ENCODE data around the gene DAGLB.
A peak's percentile ranks its signal among the peaks of the same experiment; 100 is the strongest.
"Not testable (repeated sequence)": the region's sequence is repeated elsewhere in the genome, so short reads cannot be mapped to it uniquely, and the experiment has no call there.

The DAGLB gene

DNA sequence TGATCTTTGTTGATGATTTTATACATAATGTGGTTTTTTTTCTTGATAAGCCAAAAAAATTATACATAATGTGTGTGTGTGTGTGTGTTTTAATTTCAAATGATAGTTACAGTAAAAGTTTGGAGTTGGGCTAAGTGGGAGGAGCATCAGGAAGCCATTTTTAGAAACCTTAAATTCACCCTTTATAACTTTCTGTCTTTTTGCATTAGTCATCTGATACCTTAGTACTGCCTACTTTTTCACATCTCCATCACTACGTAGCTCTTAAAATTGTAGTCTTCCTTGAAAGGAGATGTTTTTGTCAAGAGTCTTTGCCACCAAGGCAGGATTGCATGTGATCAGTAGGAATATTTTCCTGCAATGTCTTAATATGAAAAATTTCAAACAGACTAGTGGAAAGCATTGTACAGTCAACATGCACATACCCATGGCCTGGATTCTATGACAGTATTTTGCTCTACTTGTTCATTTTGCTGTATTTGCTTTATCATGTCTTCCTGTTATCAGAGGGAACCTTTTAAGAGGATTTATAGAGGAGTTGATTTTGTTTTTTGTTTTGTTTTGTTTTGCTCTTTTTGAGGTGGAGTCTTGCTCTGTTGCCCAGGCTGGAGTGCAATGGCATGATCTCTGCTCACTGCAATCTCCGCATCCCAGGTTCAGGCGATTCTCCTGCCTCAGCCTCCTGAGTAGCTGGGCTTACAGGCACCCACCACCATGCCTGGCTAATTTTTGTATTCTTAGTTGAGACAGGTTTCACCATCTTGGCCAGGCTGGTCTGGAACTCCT is 67.3 kb downstream of the DAGLB start:
- Histone ChIP-seq H3K4me3 (ENCODE audit: low read depth in 1 of 2, low read length in 2 of 2) (no peak overlapping the region), H3K9me3 (ENCODE audit: control insufficient read depth in 1 of 2, low read length in 2 of 2) (no peaks in the 10 kb centered on the region), H3K27ac (ENCODE audit: low read length) (no peak overlapping the region), H3K27me3 (ENCODE audit: low read depth, low read length) (no peaks in the 10 kb centered on the region), H3K4me1 (ENCODE audit: control insufficient read depth in 1 of 2, insufficient read depth in 2 of 2, low read length in 2 of 2) (peaks cover 16 to 73% of the 10 kb centered on the region in 2 donors), H3K36me3 (ENCODE audit: control insufficient read depth in 1 of 2, insufficient read depth in 2 of 2, low read length in 2 of 2) (no peaks in the 10 kb centered on the region)

- Histone ChIP-seq H3K9me3 (ENCODE audit: control insufficient read depth in 1 of 2, low read length in 2 of 2) (no peaks in the 10 kb centered on the region), H3K36me3 (ENCODE audit: control insufficient read depth in 1 of 2, insufficient read depth in 2 of 2, low read length in 2 of 2) (no peaks in the 10 kb centered on the region), H3K27ac (ENCODE audit: low read length) (no peak overlapping the region), H3K27me3 (ENCODE audit: low read depth, low read length) (no peaks in the 10 kb centered on the region), H3K4me3 (ENCODE audit: low read depth in 1 of 2, low read length in 2 of 2) (no peak overlapping the region), H3K4me1 (ENCODE audit: control insufficient read depth in 1 of 2, insufficient read depth in 2 of 2, low read length in 2 of 2) (peaks cover 10 to 67% of the 10 kb centered on the region in 2 donors)
Observed at GRCh38 chr7:6379886-6380285, 67.9 kb downstream of the DAGLB start.

- not testable (repeated sequence) for H3K27me3 ChIP-seq (ENCODE audit: low read depth, low read length); H3K4me3 ChIP-seq (ENCODE audit: low read depth in 1 of 2, low read length in 2 of 2); H3K36me3 ChIP-seq (ENCODE audit: control insufficient read depth in 1 of 2, insufficient read depth in 2 of 2, low read length in 2 of 2); H3K27ac ChIP-seq (ENCODE audit: low read length); H3K9me3 ChIP-seq (ENCODE audit: control insufficient read depth in 1 of 2, low read length in 2 of 2)
- H3K4me1 ChIP-seq (ENCODE audit: control insufficient read depth in 1 of 2, insufficient read depth in 2 of 2, low read length in 2 of 2), result peaks cover 5 to 55% of the 10 kb centered on the region in 2 donors
Observed at GRCh38 chr7:6378556-6378955, 69.2 kb downstream of the DAGLB start.

DNA sequence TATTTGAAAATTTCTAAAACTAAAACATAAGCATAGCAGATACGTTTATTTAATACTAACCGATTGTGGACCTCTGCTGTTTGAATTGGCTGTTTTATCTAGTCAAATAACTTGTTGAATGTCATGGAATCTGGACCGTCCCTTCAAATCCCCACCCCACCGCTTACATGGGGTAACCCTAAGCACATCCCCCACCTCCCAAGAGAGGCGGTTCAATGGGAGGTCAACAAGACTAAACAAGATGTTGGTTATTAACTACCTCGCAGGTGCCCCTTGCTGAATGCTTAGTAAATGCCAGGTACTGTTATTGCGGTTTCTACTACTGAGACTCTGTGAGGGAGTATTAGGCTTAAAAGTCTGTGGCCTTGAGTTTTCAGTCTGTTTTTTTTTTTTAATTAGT is 70.9 kb downstream of the DAGLB start:
- Histone ChIP-seq H3K36me3 (ENCODE audit: control insufficient read depth in 1 of 2, insufficient read depth in 2 of 2, low read length in 2 of 2) (no peaks in the 10 kb centered on the region), H3K4me3 (ENCODE audit: low read depth in 1 of 2, low read length in 2 of 2) (peak overlapping the region; percentile 23 to 53), H3K9me3 (ENCODE audit: control insufficient read depth in 1 of 2, low read length in 2 of 2) (no peaks in the 10 kb centered on the region), H3K4me1 (ENCODE audit: control insufficient read depth in 1 of 2, insufficient read depth in 2 of 2, low read length in 2 of 2) (peaks cover 0 to 42% of the 10 kb centered on the region in 2 donors), H3K27ac (ENCODE audit: low read length) (peak overlapping the region; percentile 36), H3K27me3 (ENCODE audit: low read depth, low read length) (no peaks in the 10 kb centered on the region)

- Histone ChIP-seq H3K27ac (ENCODE audit: low read length) (peak overlapping the region; percentile 90), H3K9me3 (ENCODE audit: control insufficient read depth in 1 of 2, low read length in 2 of 2) (no peaks in the 10 kb centered on the region), H3K4me3 (ENCODE audit: low read depth in 1 of 2, low read length in 2 of 2) (peak overlapping the region; percentile 71 to 85), H3K36me3 (ENCODE audit: control insufficient read depth in 1 of 2, insufficient read depth in 2 of 2, low read length in 2 of 2) (no peaks in the 10 kb centered on the region), H3K27me3 (ENCODE audit: low read depth, low read length) (no peaks in the 10 kb centered on the region), H3K4me1 (ENCODE audit: control insufficient read depth in 1 of 2, insufficient read depth in 2 of 2, low read length in 2 of 2) (peaks cover 0 to 33% of the 10 kb centered on the region in 2 donors)
Observed at GRCh38 chr7:6375348-6376101, 72.2 kb downstream of the DAGLB start.

DNA sequence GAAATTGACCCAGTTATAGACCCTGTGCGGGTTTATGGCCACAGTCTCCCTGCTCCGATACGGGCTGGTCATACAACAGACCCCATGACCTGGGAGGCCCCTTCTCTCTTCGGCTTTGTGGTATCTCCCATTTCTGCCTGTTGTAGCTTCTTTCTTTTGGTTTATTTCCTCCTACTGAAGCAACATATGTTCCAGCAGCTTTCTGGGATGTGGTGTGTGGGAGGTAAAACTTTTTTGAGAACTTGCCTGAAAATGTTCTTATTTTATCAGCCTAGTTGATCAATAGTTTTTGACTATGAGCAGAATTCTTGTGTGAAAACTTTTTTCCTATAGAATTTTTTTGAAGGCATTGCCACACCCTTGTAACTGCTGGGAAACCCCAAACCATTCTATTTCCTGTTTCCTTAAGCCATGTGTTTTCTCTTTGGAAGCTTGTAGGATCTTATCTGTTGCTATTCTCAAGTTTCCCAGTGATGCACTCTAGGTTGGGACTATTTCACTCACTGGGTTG is 80.0 kb downstream of the DAGLB start:
- peak overlapping the region; percentile 83 for H3K27ac ChIP-seq (ENCODE audit: low read length)
- no peaks in the 10 kb centered on the region for H3K4me1 ChIP-seq (ENCODE audit: control insufficient read depth in 1 of 2, insufficient read depth in 2 of 2, low read length in 2 of 2)
- no peaks in the 10 kb centered on the region for H3K9me3 ChIP-seq (ENCODE audit: control insufficient read depth in 1 of 2, low read length in 2 of 2)

DNA sequence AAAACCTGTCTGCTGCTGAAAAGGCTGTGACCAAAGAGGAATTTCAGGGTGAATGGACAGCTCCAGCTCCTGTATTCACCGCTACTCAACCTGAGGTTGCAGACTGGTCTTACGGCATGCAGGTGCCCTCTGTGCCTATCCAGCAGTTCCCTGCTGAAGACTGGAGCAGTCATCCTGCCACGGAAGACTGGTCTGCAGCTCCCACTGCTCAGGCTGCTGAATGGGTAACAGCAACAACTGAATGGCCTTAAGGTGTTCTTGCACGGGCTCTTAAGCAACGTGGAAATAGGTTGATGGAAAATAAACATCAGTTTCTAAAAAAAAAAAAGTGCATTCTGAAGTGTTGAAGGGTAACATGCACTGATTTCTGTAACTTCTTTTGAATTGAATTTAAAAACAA is 82.3 kb downstream of the DAGLB start:
- Histone ChIP-seq H3K9me3 (ENCODE audit: control insufficient read depth in 1 of 2, low read length in 2 of 2) (no peaks in the 10 kb centered on the region), H3K27me3 (ENCODE audit: low read depth, low read length) (no peaks in the 10 kb centered on the region), H3K27ac (ENCODE audit: low read length) (no peak overlapping the region), H3K4me3 (ENCODE audit: low read depth in 1 of 2, low read length in 2 of 2) (no peak overlapping the region), H3K36me3 (ENCODE audit: control insufficient read depth in 1 of 2, insufficient read depth in 2 of 2, low read length in 2 of 2) (no peaks in the 10 kb centered on the region), H3K4me1 (ENCODE audit: control insufficient read depth in 1 of 2, insufficient read depth in 2 of 2, low read length in 2 of 2) (no peaks in the 10 kb centered on the region)

More for the DNA sequence above, 80.0 kb downstream of the DAGLB start:
- H3K4me3 ChIP-seq (ENCODE audit: low read depth in 1 of 2, low read length in 2 of 2), result no peak overlapping the region
- H3K27me3 ChIP-seq (ENCODE audit: low read depth, low read length), result no peaks in the 10 kb centered on the region
- no peaks in the 10 kb centered on the region for H3K36me3 ChIP-seq (ENCODE audit: control insufficient read depth in 1 of 2, insufficient read depth in 2 of 2, low read length in 2 of 2)

DNA sequence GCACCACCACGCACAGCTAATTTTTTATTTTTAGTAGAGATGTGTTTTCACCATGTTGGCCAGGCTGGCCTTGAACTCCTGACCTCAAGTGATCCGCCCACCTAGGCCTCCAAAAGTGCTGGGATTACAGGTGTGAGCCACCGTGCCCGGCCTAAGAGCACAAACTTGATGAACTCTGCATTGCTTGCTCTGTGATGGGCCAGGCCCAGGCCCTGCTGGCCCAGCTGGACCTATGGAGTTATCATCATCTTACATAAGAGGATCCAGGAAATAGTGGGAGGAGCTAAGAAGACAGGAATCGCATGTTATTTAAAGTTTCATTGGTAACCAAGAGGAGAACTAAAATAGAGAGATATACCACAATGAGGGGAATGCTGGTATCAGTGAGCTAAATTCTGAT is 86.9 kb downstream of the DAGLB start:
- H3K9me3 ChIP-seq (ENCODE audit: control insufficient read depth in 1 of 2, low read length in 2 of 2), result no peaks in the 10 kb centered on the region
- no peak overlapping the region for H3K27ac ChIP-seq (ENCODE audit: low read length)
- H3K36me3 ChIP-seq (ENCODE audit: control insufficient read depth in 1 of 2, insufficient read depth in 2 of 2, low read length in 2 of 2), result no peaks in the 10 kb centered on the region
- H3K4me3 ChIP-seq (ENCODE audit: low read depth in 1 of 2, low read length in 2 of 2), result no peak overlapping the region
- no peaks in the 10 kb centered on the region for H3K4me1 ChIP-seq (ENCODE audit: control insufficient read depth in 1 of 2, insufficient read depth in 2 of 2, low read length in 2 of 2)
- H3K27me3 ChIP-seq (ENCODE audit: low read depth, low read length), result no peaks in the 10 kb centered on the region

DNA sequence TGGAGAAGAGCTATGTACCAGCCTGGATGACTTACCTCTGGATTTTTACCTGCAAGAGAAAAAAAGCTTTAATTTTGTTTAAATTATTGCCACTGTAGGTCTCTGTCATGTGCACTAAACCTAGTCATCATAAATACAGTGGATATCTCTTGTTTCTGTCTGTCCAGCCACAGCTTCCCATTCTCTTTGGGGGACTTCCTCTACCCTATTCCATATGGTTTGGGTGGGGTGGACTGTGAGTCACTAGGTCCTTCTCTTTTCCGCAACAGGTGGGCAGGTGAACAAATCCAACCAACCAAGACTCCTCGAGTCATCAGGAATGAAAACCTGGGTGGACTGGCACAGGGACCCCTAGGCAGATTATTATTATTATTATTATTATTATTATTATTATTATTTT is 88.0 kb downstream of the DAGLB start:
- H3K36me3 ChIP-seq (ENCODE audit: control insufficient read depth in 1 of 2, insufficient read depth in 2 of 2, low read length in 2 of 2), result no peaks in the 10 kb centered on the region
- no peaks in the 10 kb centered on the region for H3K27me3 ChIP-seq (ENCODE audit: low read depth, low read length)
- H3K27ac ChIP-seq (ENCODE audit: low read length), result no peak overlapping the region
- H3K4me3 ChIP-seq (ENCODE audit: low read depth in 1 of 2, low read length in 2 of 2), result no peak overlapping the region
- no peaks in the 10 kb centered on the region for H3K4me1 ChIP-seq (ENCODE audit: control insufficient read depth in 1 of 2, insufficient read depth in 2 of 2, low read length in 2 of 2)
- no peaks in the 10 kb centered on the region for H3K9me3 ChIP-seq (ENCODE audit: control insufficient read depth in 1 of 2, low read length in 2 of 2)

All from muscle layer of duodenum (tissue), 2 donors.